Raji (cell line): ENCODE results near the gene TEC.

ENCODE experiments used
- POLR2A ChIP-seq: IDR thresholded peaks from 2 replicates; pipeline ENCODE4 v1.6.1; 2011; ENCODE audit warnings: low read depth, low read length, control low read depth; ENCODE audit not compliant: insufficient read depth

Gene TEC

DNA sequence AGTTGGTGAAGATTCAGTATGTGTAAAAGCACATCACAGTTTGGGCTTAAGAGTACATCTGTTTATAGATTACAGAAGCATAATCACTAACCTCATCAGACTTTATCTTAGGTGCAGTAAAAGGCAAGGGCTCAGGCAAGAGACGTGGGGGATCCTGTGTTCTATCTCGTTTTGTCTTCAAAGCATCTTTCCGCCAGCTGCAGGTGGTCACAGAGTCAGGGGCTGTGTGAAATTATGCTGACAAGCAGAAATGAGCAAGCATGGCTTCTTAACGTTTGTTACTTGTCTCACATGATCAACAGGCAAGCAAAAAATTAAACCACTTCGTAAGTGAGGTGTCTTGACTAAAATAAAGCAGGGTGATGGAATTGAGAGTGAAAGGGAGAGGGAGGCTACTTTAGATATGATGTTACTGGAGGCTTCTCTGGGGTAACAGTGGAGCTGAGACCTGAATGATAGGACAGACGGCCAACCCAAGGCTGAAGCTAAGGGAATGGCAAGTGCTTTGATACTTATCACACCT lies 1.4 kb upstream of the TEC start:
- no peak for TF ChIP-seq POLR2A

DNA sequence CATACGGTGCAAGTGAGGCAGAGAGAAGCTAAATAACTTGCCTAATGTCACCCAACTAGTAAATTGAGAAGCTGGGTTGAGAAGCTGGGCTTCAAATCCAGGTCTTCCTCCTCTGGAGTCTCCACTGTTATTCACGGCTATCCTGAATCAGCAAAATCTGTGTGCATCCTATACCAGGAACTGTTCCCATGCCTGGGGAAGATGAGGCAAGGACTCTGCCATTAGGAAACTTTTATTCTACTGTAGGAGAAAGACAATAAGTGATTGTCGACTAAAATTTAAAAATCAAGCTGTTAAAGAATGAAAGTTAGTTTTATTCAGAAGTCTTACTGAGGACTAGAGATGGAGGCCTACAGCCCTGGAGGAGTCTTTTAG lies 872 bp upstream of the TEC start:
- no peak for TF ChIP-seq POLR2A

- TF ChIP-seq POLR2A = peak; percentile 78
Measured at GRCh38 chr4:48269861-48270522, 354 bp upstream of the TEC start.

- TF ChIP-seq POLR2A = no peak
Measured at GRCh38 chr4:48267574-48267973, 2.1 kb downstream of the TEC start.

GRCh38 chr4:48266781-48267180 lies 2.9 kb downstream of the TEC start:
- no peak for TF ChIP-seq POLR2A

DNA sequence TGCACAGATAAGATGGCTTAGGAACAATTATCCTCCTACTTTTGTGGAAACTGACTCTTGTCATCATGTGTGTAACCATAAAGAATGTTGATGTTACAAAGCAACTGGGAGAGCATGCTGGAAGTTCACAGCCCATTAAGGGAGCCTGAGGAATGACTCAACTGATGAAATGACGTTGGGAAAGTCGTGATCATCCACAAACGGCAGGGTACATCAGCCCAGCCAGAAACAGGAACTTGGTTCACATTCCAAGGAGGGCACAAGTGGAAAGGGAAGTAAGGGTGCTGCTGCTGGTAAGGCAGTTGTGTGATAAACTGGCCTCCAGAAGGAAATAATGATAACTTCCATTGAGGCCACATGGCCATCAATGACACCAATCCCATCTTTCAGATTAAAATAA lies 6.7 kb downstream of the TEC start:
- no peak for TF ChIP-seq POLR2A

DNA sequence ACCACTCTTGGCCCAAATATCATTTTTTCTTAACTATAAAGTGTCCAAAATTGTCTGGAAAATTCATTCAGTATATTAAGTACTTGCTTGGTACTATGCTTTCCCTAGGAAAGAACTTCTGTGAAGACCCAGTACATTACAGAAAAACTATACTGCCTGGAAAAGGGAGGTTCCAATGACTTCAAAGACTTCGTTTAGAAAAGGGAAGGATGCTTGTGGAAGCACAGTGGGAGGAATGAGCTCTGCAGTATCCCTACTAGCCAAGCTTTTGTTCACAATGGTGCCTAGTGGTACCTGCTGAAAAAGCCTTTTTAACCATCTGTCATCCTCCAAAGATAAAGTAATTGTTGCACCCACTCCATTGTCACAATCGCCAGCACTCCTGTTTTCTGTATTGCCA lies 7.2 kb downstream of the TEC start:
- TF ChIP-seq POLR2A = no peak

DNA sequence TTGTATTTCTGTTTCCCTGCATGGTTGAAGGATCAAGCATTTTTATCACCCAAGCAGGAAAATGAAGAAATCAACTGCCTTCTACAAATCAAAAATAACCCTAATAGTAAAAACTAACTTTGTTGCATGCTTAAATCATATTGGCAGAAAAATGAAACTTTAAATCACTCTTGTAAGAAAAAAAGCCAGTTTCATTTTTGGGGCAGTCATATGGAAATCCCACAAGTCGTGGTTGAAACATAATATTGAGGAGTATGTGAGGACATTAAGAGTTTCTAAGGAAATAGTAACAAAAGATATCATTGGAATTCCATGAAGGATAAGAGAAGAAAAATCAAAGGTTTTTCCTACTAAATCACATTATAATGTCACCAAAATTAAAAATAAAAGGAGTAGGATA lies 8.4 kb downstream of the TEC start:
- TF ChIP-seq POLR2A = no peak

- TF ChIP-seq POLR2A = no peak
Measured at GRCh38 chr4:48259748-48260147, 9.9 kb downstream of the TEC start.

- no peak for TF ChIP-seq POLR2A
Measured at GRCh38 chr4:48258845-48259397, 10.7 kb downstream of the TEC start.

GRCh38 chr4:48255959-48256342 lies 13.7 kb downstream of the TEC start:
- TF ChIP-seq POLR2A = no peak

GRCh38 chr4:48255072-48255958 lies 14.3 kb downstream of the TEC start:
- TF ChIP-seq POLR2A = no peak

GRCh38 chr4:48254381-48255071 lies 15.1 kb downstream of the TEC start:
- TF ChIP-seq POLR2A = no peak

GRCh38 chr4:48252313-48252712 lies 17.3 kb downstream of the TEC start:
- no peak for TF ChIP-seq POLR2A

- TF ChIP-seq POLR2A = no peak
Measured at GRCh38 chr4:48250980-48251379, 18.7 kb downstream of the TEC start.

DNA sequence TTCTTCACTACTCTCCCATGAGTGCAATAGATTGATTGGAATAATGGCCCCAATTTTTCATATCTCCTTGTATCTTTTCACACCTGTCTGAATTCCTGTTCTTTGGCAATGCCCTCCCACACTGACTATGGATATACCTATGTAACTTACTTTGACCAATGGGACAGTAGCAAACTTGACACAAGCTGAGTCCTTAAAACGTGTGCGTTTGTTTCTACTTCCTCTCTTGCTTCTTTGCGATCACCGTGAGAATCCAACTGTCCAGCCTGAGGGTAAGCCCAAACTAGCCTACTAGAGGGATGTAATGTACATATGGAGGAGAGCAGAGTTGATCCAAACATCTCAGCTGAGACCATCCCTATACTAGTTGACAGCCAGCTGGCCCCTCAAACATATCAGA lies 19.3 kb downstream of the TEC start:
- TF ChIP-seq POLR2A = no peak

- no peak for TF ChIP-seq POLR2A
Measured at GRCh38 chr4:48249378-48249777, 20.3 kb downstream of the TEC start.
